COLO829 (cell line): ENCODE measurements around the gene DNAJB4.

Experiments used
- DNase-seq: peaks from one replicate; pipeline ENCODE4 v3.0.0; 2012; ENCODE audit warnings: low spot score

The DNAJB4 gene

GRCh38 chr1:78038071-78038470 is 33.3 kb downstream of the DNAJB4 start:
- no peak for DNase-seq

- DNase-seq = no peak
These were observed 33.8 kb downstream of the DNAJB4 start for GRCh38 chr1:78038491-78038939.

GRCh38 chr1:78040484-78041089 is 35.8 kb downstream of the DNAJB4 start:
- DNase-seq = no peak

GRCh38 chr1:78043436-78043835 is 38.7 kb downstream of the DNAJB4 start:
- DNase-seq = no peak

GRCh38 chr1:78044796-78045562 is 40.2 kb downstream of the DNAJB4 start:
- DNase-seq = no peak

GRCh38 chr1:78045563-78045925 is 40.8 kb downstream of the DNAJB4 start:
- no peak for DNase-seq

- DNase-seq = no peak
These were observed 41.4 kb downstream of the DNAJB4 start, which contains the start of gene GIPC2 for GRCh38 chr1:78045926-78046778. Gene GIPC2, plus strand, starts transcription at chr1:78045966. Its CDS starts 129 bp downstream, at chr1:78046095.

GRCh38 chr1:78047106-78047505 is 42.4 kb downstream of the DNAJB4 start:
- DNase-seq = no peak

- no peak for DNase-seq
These were observed 42.9 kb downstream of the DNAJB4 start for GRCh38 chr1:78047631-78048030.

- DNase-seq = no peak
These were observed 43.7 kb downstream of the DNAJB4 start for GRCh38 chr1:78048446-78048845.

GRCh38 chr1:78049396-78049795 is 44.7 kb downstream of the DNAJB4 start:
- DNase-seq = no peak

GRCh38 chr1:78051005-78051404 is 46.3 kb downstream of the DNAJB4 start:
- no peak for DNase-seq

GRCh38 chr1:78052685-78053405 is 48.1 kb downstream of the DNAJB4 start:
- DNase-seq = no peak

GRCh38 chr1:78053498-78053897 is 48.8 kb downstream of the DNAJB4 start:
- no peak for DNase-seq

GRCh38 chr1:78054559-78054958 is 49.8 kb downstream of the DNAJB4 start:
- no peak for DNase-seq

GRCh38 chr1:78054972-78055371 is 50.2 kb downstream of the DNAJB4 start:
- no peak for DNase-seq

GRCh38 chr1:78055565-78056132 is 50.9 kb downstream of the DNAJB4 start:
- DNase-seq = no peak

GRCh38 chr1:78058670-78059069 is 53.9 kb downstream of the DNAJB4 start:
- DNase-seq = no peak

GRCh38 chr1:78060857-78061563 is 56.3 kb downstream of the DNAJB4 start:
- no peak for DNase-seq

GRCh38 chr1:78061825-78062523 is 57.2 kb downstream of the DNAJB4 start:
- DNase-seq = no peak
